ENCODE results near the gene WNT10A. TPM values are rescaled to one million over a fixed set of nuclear protein-coding genes. Genes with fewer than 3 reads are reported as not detected.
A peak's percentile ranks its signal among the peaks of the same experiment; 100 is the strongest.

WNT10A gene
- total and polyA plus RNA-seq, 4 experiments from 2014 or later: 7.6 to 12.4 (median 9.6) TPM

DNA sequence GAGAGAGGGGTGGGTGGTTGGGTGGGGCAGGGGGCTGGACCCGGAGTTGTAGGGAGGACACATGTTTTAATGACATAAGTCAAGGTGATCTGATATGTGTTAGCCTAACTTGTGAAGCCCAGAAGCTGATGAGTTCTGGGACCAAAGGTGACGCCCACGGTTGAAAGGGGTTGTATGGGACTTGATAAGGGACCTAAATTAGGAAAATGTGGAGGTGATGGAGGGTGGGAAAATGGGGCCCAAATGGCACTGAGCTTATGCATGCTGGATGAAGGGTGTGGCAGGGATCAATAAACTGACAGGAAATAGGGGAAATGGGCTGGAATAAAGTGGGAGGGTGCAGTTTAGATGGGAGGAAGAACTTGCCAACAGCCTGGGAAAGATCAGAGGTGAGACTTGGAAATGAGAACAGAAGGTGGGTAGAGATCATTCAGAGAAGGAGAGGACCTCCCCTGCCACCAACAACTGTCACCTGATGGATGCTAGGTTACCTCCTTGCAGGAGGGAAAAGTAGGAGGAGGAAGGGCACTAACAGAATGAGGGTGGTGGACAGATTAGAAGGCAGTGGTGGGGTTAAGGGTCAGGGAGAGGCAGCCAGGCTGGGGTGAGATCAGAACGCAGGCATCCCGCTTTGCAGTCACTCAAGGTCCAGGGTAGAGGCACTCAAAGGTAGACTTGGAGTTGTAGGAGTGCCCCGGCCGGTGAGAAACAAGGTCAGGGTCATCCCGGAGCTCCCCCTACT is 15.3 kb downstream of the WNT10A start:
- intact Hi-C loops (cut with micrococcal nuclease): loop anchor here (1.0 to 10.0 kb wide), 7 partner anchors 16 to 499 kb away; partner anchors contain the start of genes BCS1L, CNOT9, CNPPD1 and CTDSP1
- H3K4me3 Mint-ChIP-seq: peak overlapping the region; percentile 64 to 84 (median 78)
- H3K27me3 Mint-ChIP-seq: peaks cover 4 to 8% of the 10 kb centered on the region in 2 donors
- CTCF ChIA-PET (ENCODE audit: partially characterized antibody): interaction anchor here (1.1 to 15.8 kb wide), 6 partner anchors 15 to 185 kb away, joined by 3 to 1167 read pairs (median 16); partner anchors contain the start of genes TTLL4 and WNT10A
- Histone ChIP-seq H3K9me3 (ENCODE audit: control insufficient read depth in 1 of 2, low read length in 2 of 2) (no peaks in the 10 kb centered on the region), H3K27ac (ENCODE audit: low read depth, low read length) (peak overlapping the region; percentile 93), H3K27me3 (ENCODE audit: insufficient read depth, low read length) (no peaks in the 10 kb centered on the region), H3K36me3 (ENCODE audit: insufficient read depth, low read length) (no peaks in the 10 kb centered on the region), H3K4me1 (ENCODE audit: insufficient read depth, low read length) (peaks cover 75% of the 10 kb centered on the region), H3K4me3 (ENCODE audit: low read length in 2 of 2) (peak overlapping the region in 1 of 2 donors; percentile 64)
- H3K4me1 Mint-ChIP-seq: peaks cover 42 to 73% (median 56%) of the 10 kb centered on the region in 4 donors
- H3K9me3 Mint-ChIP-seq: peaks cover 0 to 2% (median 0%) of the 10 kb centered on the region in 8 donors
- peak overlapping the region; percentile 94 to 99 (median 98) for H3K27ac Mint-ChIP-seq
- POLR2A ChIA-PET (ENCODE audit: partially characterized antibody): interaction anchor here (1.1 to 10.0 kb wide), 7 partner anchors 15 to 679 kb away, joined by 3 to 667 read pairs (median 3); partner anchors contain the start of genes CNPPD1, RNF25, STK36 and WNT10A
- no peak for DNase-seq
- H3K36me3 Mint-ChIP-seq: peaks cover 0 to 8% of the 10 kb centered on the region in 2 donors

DNA sequence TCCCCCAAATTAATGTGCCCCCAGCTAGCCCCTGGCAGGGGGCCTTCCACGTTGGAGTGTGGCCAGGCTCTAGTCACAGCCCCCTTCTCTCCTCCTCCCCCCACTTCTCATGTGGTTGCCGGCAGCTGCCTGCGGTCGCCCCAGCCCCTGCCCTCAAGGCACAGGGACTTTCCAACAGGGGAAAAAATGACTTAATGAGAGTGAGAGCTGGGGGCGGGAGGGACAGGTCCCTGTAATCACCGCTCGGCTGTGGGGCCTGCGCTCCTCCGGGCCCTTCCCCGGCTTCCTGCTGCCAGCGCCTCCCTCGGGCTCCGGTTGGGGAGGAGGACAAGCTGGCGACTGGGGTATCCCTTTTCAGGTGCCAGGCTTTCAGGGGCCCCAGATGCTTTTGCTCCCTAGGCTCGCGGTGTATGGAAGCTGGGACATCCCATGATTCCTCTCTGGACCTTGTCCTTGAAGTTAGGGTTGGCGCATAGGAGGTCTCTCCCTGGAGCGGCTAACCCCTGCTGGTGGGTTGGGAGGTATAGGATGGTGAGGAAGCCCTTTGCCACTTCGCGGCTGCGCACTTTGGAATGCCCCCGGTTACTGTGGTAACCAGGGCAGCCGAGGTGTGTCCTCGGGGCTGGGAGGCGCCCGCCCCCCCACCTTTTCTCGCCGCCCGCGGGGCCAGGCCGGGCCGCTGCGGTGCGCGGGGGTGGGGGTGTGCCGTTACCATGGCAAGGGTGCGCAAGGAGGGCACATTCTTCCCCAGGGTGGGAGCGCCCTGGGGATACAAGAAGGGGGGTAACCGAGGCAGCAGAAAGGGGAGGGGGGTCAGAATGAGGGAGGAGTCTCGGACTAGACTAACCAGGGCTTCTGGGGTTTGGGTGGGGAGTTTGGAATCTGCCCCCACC is 16.1 kb downstream of the WNT10A start:
- DNase-seq: peak; percentile 88 to 97 (median 90)
- intact Hi-C loops (cut with micrococcal nuclease): loop anchor here (1.0 to 10.0 kb wide), 7 partner anchors 16 to 499 kb away; partner anchors contain the start of genes BCS1L, CNOT9, CNPPD1 and CTDSP1
- peaks cover 0 to 2% (median 0%) of the 10 kb centered on the region in 8 donors for H3K9me3 Mint-ChIP-seq
- ChIA-PET POLR2A (ENCODE audit: partially characterized antibody) (interaction anchor here (1.0 to 10.0 kb wide), 11 partner anchors 15 to 680 kb away, joined by 3 to 667 read pairs (median 4); partner anchors contain the start of genes BCS1L, CNPPD1, RNF25 and STK36), CTCF (ENCODE audit: partially characterized antibody) (interaction anchor here (1.0 to 15.8 kb wide), 12 partner anchors 10 to 258 kb away, joined by 4 to 1167 read pairs (median 12); partner anchors contain the start of genes BCS1L, TTLL4, WNT10A and ZNF142)
- peak overlapping the region; percentile 94 to 99 (median 98) for H3K27ac Mint-ChIP-seq
- Histone ChIP-seq H3K36me3 (ENCODE audit: insufficient read depth, low read length) (no peaks in the 10 kb centered on the region), H3K4me1 (ENCODE audit: insufficient read depth, low read length) (peaks cover 67% of the 10 kb centered on the region), H3K27ac (ENCODE audit: low read depth, low read length) (peak overlapping the region; percentile 93), H3K9me3 (ENCODE audit: control insufficient read depth in 1 of 2, low read length in 2 of 2) (no peaks in the 10 kb centered on the region), H3K4me3 (ENCODE audit: low read length in 2 of 2) (peak overlapping the region in 1 of 2 donors; percentile 64), H3K27me3 (ENCODE audit: insufficient read depth, low read length) (no peaks in the 10 kb centered on the region)
- peaks cover 0 to 7% of the 10 kb centered on the region in 2 donors for H3K36me3 Mint-ChIP-seq
- H3K4me1 Mint-ChIP-seq: peaks cover 39 to 65% (median 52%) of the 10 kb centered on the region in 4 donors
- peaks cover 6 to 8% of the 10 kb centered on the region in 2 donors for H3K27me3 Mint-ChIP-seq
- peak overlapping the region; percentile 71 to 84 (median 78) for H3K4me3 Mint-ChIP-seq

DNA sequence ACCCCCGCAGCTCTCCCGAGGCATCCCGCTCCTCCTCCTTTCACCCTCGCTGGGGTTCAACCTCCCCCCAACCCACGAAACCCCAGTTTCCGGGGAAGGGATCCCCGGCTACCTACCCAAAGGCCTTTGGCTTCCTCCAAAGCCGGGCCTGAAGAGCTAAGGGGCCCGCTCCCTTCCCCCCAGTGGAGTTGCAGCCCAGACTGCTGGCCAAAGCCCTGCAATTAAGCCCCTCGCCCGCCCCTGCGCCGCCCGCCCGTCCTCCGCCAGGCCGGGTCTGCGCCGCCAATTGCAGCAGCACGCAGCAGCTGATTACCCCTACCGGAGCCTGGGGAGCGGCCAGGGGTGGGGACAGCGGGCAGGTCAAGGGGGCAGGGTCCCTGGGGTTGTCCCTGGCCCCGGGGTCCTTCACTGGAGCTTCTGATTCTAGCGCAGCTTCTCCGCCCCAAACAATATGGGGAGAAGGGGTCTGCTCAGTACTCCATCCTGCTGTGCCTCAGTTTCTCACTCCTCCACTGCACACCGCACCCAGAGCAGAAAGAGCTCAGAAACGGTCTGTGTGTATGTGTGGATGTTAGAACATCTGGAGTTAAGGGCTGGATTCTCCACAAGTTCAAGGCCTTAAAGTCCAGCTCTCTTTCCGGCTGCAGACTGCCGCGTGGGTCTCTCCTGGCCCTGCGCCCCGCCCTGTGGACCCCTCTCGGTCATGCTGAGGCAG is 16.9 kb downstream of the WNT10A start:
- POLR2A ChIA-PET (ENCODE audit: partially characterized antibody): interaction anchor here (0.7 to 10.0 kb wide), 11 partner anchors 9 to 309 kb away, joined by 3 to 667 read pairs (median 4); partner anchors contain the start of genes BCS1L, CNPPD1, TTLL4 and WNT10A
- Mint-ChIP-seq H3K27me3 (peaks cover 8 to 14% of the 10 kb centered on the region in 2 donors), H3K27ac (peak overlapping the region; percentile 93 to 99 (median 98)), H3K36me3 (peaks cover 0 to 5% of the 10 kb centered on the region in 2 donors), H3K9me3 (peaks cover 0 to 2% (median 0%) of the 10 kb centered on the region in 8 donors), H3K4me3 (peak overlapping the region; percentile 81 to 97 (median 84)), H3K4me1 (peaks cover 38 to 57% (median 46%) of the 10 kb centered on the region in 4 donors)
- CTCF ChIA-PET (ENCODE audit: partially characterized antibody): interaction anchor here (0.6 to 15.8 kb wide), 23 partner anchors 9 to 259 kb away, joined by 3 to 1167 read pairs (median 6); partner anchors contain the start of genes BCS1L, CFAP65, TTLL4 and WNT10A
- peaks cover 59% of the 10 kb centered on the region for H3K4me1 ChIP-seq (ENCODE audit: insufficient read depth, low read length)
- peak overlapping the region in 1 of 2 donors; percentile 64 for H3K4me3 ChIP-seq (ENCODE audit: low read length in 2 of 2)
- H3K27me3 ChIP-seq (ENCODE audit: insufficient read depth, low read length): no peaks in the 10 kb centered on the region
- H3K9me3 ChIP-seq (ENCODE audit: control insufficient read depth in 1 of 2, low read length in 2 of 2): no peaks in the 10 kb centered on the region
- intact Hi-C loops (cut with micrococcal nuclease): loop anchor here (1.0 to 10.0 kb wide), 9 partner anchors 21 to 500 kb away; partner anchors contain the start of genes BCS1L, CNOT9, CNPPD1 and CTDSP1
- no peaks in the 10 kb centered on the region for H3K36me3 ChIP-seq (ENCODE audit: insufficient read depth, low read length)
- H3K27ac ChIP-seq (ENCODE audit: low read depth, low read length): peak overlapping the region; percentile 93
- no peak for DNase-seq

DNA sequence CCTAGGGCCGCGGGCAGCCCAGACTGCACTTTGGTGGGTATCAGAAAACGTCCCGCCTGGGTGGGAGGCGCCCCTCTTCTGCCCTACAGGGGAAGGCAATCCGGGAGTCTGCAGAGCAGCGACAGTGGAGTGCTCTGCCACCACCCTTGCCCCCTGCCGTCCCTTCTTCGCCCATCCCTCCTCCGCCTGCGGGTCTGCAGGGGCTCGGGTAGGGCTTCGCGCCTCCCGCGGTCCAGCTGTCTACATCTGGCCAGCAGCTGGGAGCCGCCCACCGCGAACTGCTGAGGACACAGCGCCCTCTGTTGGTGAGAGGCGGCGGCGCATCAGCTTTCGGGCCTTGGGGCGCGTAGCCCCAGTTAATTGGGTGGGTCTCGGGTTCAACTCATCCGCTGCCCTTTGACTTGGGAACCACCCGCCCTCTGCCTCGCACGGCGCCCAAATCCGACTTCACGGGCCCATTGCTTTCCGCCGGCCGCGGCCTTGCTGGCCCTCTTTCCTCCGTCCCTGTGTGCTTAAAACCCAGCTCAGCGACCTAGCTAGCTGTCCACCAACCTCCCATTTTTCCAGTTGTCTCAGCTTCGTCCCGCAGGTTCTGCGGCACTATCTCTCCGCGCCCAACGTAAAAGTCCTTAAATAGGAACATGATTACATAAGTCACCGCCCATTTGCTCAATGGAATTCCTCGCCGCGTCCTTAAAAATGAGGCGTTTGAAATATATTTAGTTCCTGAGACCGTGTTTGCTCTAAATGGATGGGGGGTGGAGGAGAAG is 17.6 kb downstream of the WNT10A start:
- ChIA-PET POLR2A (ENCODE audit: partially characterized antibody) (interaction anchor here (0.7 to 10.0 kb wide), 7 partner anchors 8 to 308 kb away, joined by 3 to 667 read pairs (median 5); partner anchors contain the start of genes BCS1L, WNT10A, ZFAND2B and ZNF142), CTCF (ENCODE audit: partially characterized antibody) (interaction anchor here (0.6 to 15.8 kb wide), 24 partner anchors 9 to 325 kb away, joined by 3 to 1167 read pairs (median 6); partner anchors contain the start of genes BCS1L, CFAP65, TTLL4 and WNT10A)
- Histone ChIP-seq H3K36me3 (ENCODE audit: insufficient read depth, low read length) (no peaks in the 10 kb centered on the region), H3K27ac (ENCODE audit: low read depth, low read length) (peak overlapping the region; percentile 93), H3K27me3 (ENCODE audit: insufficient read depth, low read length) (no peaks in the 10 kb centered on the region), H3K9me3 (ENCODE audit: control insufficient read depth in 1 of 2, low read length in 2 of 2) (no peaks in the 10 kb centered on the region), H3K4me1 (ENCODE audit: insufficient read depth, low read length) (peaks cover 54% of the 10 kb centered on the region), H3K4me3 (ENCODE audit: low read length in 2 of 2) (peak overlapping the region in 1 of 2 donors; percentile 64)
- Mint-ChIP-seq H3K4me1 (peaks cover 33 to 49% (median 42%) of the 10 kb centered on the region in 4 donors), H3K36me3 (peaks cover 0 to 5% of the 10 kb centered on the region in 2 donors), H3K27me3 (peaks cover 8 to 17% of the 10 kb centered on the region in 2 donors), H3K4me3 (peak overlapping the region; percentile 81 to 97 (median 84)), H3K9me3 (peaks cover 0 to 2% (median 0%) of the 10 kb centered on the region in 8 donors), H3K27ac (peak overlapping the region; percentile 85 to 99 (median 95))
- peak; percentile 70 to 80 (median 71) for DNase-seq
- intact Hi-C loops (cut with micrococcal nuclease): loop anchor here (1.0 to 10.0 kb wide), 9 partner anchors 22 to 501 kb away; partner anchors contain the start of genes BCS1L, CNOT9, CNPPD1 and CTDSP1

DNA sequence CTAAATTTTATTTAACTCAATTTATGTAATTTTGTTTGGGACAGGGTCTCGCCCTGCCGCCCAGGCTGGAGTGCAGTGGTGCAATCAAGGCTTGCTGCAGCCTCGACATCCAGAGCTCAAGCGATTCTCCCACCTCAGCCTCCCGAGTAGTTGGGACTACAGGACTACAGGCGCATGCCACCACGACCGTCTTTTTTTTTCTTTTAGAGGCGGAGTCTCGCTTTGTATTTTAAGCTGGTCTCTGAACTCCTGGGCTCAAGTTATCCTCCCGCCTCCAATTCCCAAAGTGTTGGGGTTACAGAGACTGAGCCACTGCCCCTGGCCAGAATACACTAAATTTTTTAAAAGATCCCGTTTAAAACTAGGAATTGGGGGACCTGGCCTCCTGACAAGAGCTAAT is 18.5 kb downstream of the WNT10A start:
- Histone ChIP-seq H3K4me3 (ENCODE audit: low read length in 2 of 2) (no peak overlapping the region), H3K27ac (ENCODE audit: low read depth, low read length) (no peak overlapping the region), H3K9me3 (ENCODE audit: control insufficient read depth in 1 of 2, low read length in 2 of 2) (no peaks in the 10 kb centered on the region), H3K36me3 (ENCODE audit: insufficient read depth, low read length) (no peaks in the 10 kb centered on the region), H3K27me3 (ENCODE audit: insufficient read depth, low read length) (no peaks in the 10 kb centered on the region), H3K4me1 (ENCODE audit: insufficient read depth, low read length) (peaks cover 45% of the 10 kb centered on the region)
- Mint-ChIP-seq H3K27ac (no peak overlapping the region), H3K27me3 (peaks cover 8 to 17% of the 10 kb centered on the region in 2 donors), H3K9me3 (peaks cover 0 to 2% (median 0%) of the 10 kb centered on the region in 8 donors), H3K36me3 (peaks cover 0 to 5% of the 10 kb centered on the region in 2 donors), H3K4me3 (no peak overlapping the region), H3K4me1 (peaks cover 25 to 41% (median 33%) of the 10 kb centered on the region in 4 donors)
- ChIA-PET CTCF (ENCODE audit: partially characterized antibody) (interaction anchor here (1.6 to 15.8 kb wide), 8 partner anchors 8 to 81 kb away, joined by 5 to 1167 read pairs (median 24); partner anchors contain the start of gene WNT10A), POLR2A (ENCODE audit: partially characterized antibody) (interaction anchor here (1.5 to 10.0 kb wide), 3 partner anchors 18 to 39 kb away, joined by 3 to 667 read pairs (median 23); partner anchors contain the start of gene WNT10A)
- DNase-seq: no peak
- intact Hi-C loops (cut with micrococcal nuclease): loop anchor here (5.0 to 10.0 kb wide), 6 partner anchors 242 to 502 kb away; partner anchors contain the start of genes BCS1L, CNOT9, CNPPD1 and CTDSP1
